Measurements from ENCODE around the gene NAXE. TPM values are rescaled to one million over a fixed set of nuclear protein-coding genes. Genes with fewer than 3 reads are reported as not detected.

The NAXE gene
- total RNA-seq, 1 donor from 2014 or later, result 48.5 TPM

GRCh38 chr1:156599811-156600210 is 8.2 kb downstream of the NAXE start:
- peaks cover 32% of the 10 kb centered on the region for H3K36me3 ChIP-seq (ENCODE audit: insufficient read depth, low read length)
- Mint-ChIP-seq H3K36me3 (ENCODE audit: low read depth, unreplicated experiment) (peaks cover 19% of the 10 kb centered on the region), H3K4me1 (ENCODE audit: low read depth, unreplicated experiment) (peaks cover 8% of the 10 kb centered on the region), H3K27me3 (ENCODE audit: low read depth, unreplicated experiment) (no peaks in the 10 kb centered on the region), H3K4me3 (ENCODE audit: unreplicated experiment) (no peak overlapping the region), H3K9me3 (ENCODE audit: unreplicated experiment) (no peaks in the 10 kb centered on the region), H3K27ac (ENCODE audit: unreplicated experiment) (no peak overlapping the region)
- no peak for TF ChIP-seq EZH2 (IDR thresholded peaks at IDR 0.05; ENCODE audit: insufficient read depth, low read length)
- TF ChIP-seq, protein P1, sequence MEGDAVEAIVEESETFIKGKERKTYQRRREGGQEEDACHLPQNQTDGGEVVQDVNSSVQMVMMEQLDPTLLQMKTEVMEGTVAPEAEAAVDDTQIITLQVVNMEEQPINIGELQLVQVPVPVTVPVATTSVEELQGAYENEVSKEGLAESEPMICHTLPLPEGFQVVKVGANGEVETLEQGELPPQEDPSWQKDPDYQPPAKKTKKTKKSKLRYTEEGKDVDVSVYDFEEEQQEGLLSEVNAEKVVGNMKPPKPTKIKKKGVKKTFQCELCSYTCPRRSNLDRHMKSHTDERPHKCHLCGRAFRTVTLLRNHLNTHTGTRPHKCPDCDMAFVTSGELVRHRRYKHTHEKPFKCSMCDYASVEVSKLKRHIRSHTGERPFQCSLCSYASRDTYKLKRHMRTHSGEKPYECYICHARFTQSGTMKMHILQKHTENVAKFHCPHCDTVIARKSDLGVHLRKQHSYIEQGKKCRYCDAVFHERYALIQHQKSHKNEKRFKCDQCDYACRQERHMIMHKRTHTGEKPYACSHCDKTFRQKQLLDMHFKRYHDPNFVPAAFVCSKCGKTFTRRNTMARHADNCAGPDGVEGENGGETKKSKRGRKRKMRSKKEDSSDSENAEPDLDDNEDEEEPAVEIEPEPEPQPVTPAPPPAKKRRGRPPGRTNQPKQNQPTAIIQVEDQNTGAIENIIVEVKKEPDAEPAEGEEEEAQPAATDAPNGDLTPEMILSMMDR (IDR thresholded peaks at IDR 0.05; ENCODE audit: insufficient read depth, low read depth, low read length), result no peak
- H3K79me2 ChIP-seq (ENCODE audit: insufficient read depth, low read length), result peaks cover 32% of the 10 kb centered on the region
- H2AFZ ChIP-seq (ENCODE audit: low read depth, low read length), result no peak overlapping the region
- H3K4me1 ChIP-seq (ENCODE audit: insufficient read depth, low read length), result peaks cover 8% of the 10 kb centered on the region
- H3K4me3 ChIP-seq (ENCODE audit: insufficient read depth, low read depth, low read length), result no peak overlapping the region
- no peaks in the 10 kb centered on the region for H3K9me3 ChIP-seq (ENCODE audit: insufficient read depth, low read depth, low read length)
- peak overlapping the region; percentile 87 for H3K4me2 ChIP-seq (ENCODE audit: low read length)
- no peak for DNase-seq (ENCODE audit: low read depth)
- no peak overlapping the region for H3K27ac ChIP-seq (ENCODE audit: low read depth, low read length)
- no peaks in the 10 kb centered on the region for H3K27me3 ChIP-seq (ENCODE audit: insufficient read depth, low read length)
- FAIRE-seq, result no peak
- peaks cover 28% of the 10 kb centered on the region for H4K20me1 ChIP-seq (ENCODE audit: insufficient read depth, low read length)
- peak overlapping the region; percentile 2 for H3K9ac ChIP-seq (ENCODE audit: low read length)

GRCh38 chr1:156600733-156601121 is 9.2 kb downstream of the NAXE start:
- Histone ChIP-seq H3K9ac (ENCODE audit: low read length) (peak overlapping the region; percentile 91), H3K9me3 (ENCODE audit: insufficient read depth, low read depth, low read length) (no peaks in the 10 kb centered on the region), H3K4me2 (ENCODE audit: low read length) (peak overlapping the region; percentile 87), H3K79me2 (ENCODE audit: insufficient read depth, low read length) (peaks cover 32% of the 10 kb centered on the region), H4K20me1 (ENCODE audit: insufficient read depth, low read length) (peaks cover 26% of the 10 kb centered on the region), H2AFZ (ENCODE audit: low read depth, low read length) (peak overlapping the region; percentile 91), H3K36me3 (ENCODE audit: insufficient read depth, low read length) (peaks cover 29% of the 10 kb centered on the region), H3K27me3 (ENCODE audit: insufficient read depth, low read length) (no peaks in the 10 kb centered on the region), H3K4me3 (ENCODE audit: insufficient read depth, low read depth, low read length) (peak overlapping the region; percentile 96), H3K27ac (ENCODE audit: low read depth, low read length) (peak overlapping the region; percentile 67), H3K4me1 (ENCODE audit: insufficient read depth, low read length) (peaks cover 8% of the 10 kb centered on the region)
- Mint-ChIP-seq H3K27ac (ENCODE audit: unreplicated experiment) (peak overlapping the region; percentile 99), H3K36me3 (ENCODE audit: low read depth, unreplicated experiment) (peaks cover 16% of the 10 kb centered on the region), H3K9me3 (ENCODE audit: unreplicated experiment) (no peaks in the 10 kb centered on the region), H3K27me3 (ENCODE audit: low read depth, unreplicated experiment) (no peaks in the 10 kb centered on the region), H3K4me1 (ENCODE audit: low read depth, unreplicated experiment) (peaks cover 8% of the 10 kb centered on the region), H3K4me3 (ENCODE audit: unreplicated experiment) (peak overlapping the region; percentile 100)
- no peak for FAIRE-seq
- TF ChIP-seq, protein P1 (IDR thresholded peaks at IDR 0.05; ENCODE audit: insufficient read depth, low read depth, low read length), result no peak
- TF ChIP-seq EZH2 (IDR thresholded peaks at IDR 0.05; ENCODE audit: insufficient read depth, low read length), result no peak
- no peak for DNase-seq (ENCODE audit: low read depth)

GRCh38 chr1:156601122-156601830 is 9.7 kb downstream of the NAXE start, which contains the start of gene GPATCH4:
Gene GPATCH4 (minus strand): TSS chr1:156601479.
- Histone ChIP-seq H2AFZ (ENCODE audit: low read depth, low read length) (peak within 1 kb of the TSS; percentile 91), H3K79me2 (ENCODE audit: insufficient read depth, low read length) (peaks cover 32% of the 10 kb centered on the region), H3K4me2 (ENCODE audit: low read length) (peak within 1 kb of the TSS; percentile 87), H3K4me1 (ENCODE audit: insufficient read depth, low read length) (peaks cover 8% of the 10 kb centered on the region), H3K27me3 (ENCODE audit: insufficient read depth, low read length) (no peaks in the 10 kb centered on the region), H4K20me1 (ENCODE audit: insufficient read depth, low read length) (peaks cover 20% of the 10 kb centered on the region), H3K9me3 (ENCODE audit: insufficient read depth, low read depth, low read length) (no peaks in the 10 kb centered on the region), H3K27ac (ENCODE audit: low read depth, low read length) (peak within 1 kb of the TSS; percentile 67), H3K4me3 (ENCODE audit: insufficient read depth, low read depth, low read length) (peak within 1 kb of the TSS; percentile 96), H3K36me3 (ENCODE audit: insufficient read depth, low read length) (peaks cover 25% of the 10 kb centered on the region), H3K9ac (ENCODE audit: low read length) (peak within 1 kb of the TSS; percentile 91)
- H3K4me1 Mint-ChIP-seq (ENCODE audit: low read depth, unreplicated experiment), result peaks cover 8% of the 10 kb centered on the region
- peak within 1 kb of the TSS; percentile 99 for H3K27ac Mint-ChIP-seq (ENCODE audit: unreplicated experiment)
- H3K4me3 Mint-ChIP-seq (ENCODE audit: unreplicated experiment), result peak within 1 kb of the TSS; percentile 100
- no peak for TF ChIP-seq EZH2 (IDR thresholded peaks at IDR 0.05; ENCODE audit: insufficient read depth, low read length)
- TF ChIP-seq, protein P1 (IDR thresholded peaks at IDR 0.05; ENCODE audit: insufficient read depth, low read depth, low read length), result no peak
- H3K36me3 Mint-ChIP-seq (ENCODE audit: low read depth, unreplicated experiment), result peaks cover 14% of the 10 kb centered on the region
- no peaks in the 10 kb centered on the region for H3K27me3 Mint-ChIP-seq (ENCODE audit: low read depth, unreplicated experiment)
- DNase-seq (ENCODE audit: low read depth) (peak; percentile 88), FAIRE-seq (no peak)
- H3K9me3 Mint-ChIP-seq (ENCODE audit: unreplicated experiment), result no peaks in the 10 kb centered on the region
